Stimulated activated CD8-positive, alpha-beta memory T cell treated with anti-CD3 and anti-CD28 coated beads, Interleukin-15, amount 100 ng/mL, for 24 hours (primary cell): ENCODE results near the gene TSR3.
A peak's percentile ranks its signal among the peaks of the same experiment; 100 is the strongest.

Source experiments
- DNase-seq: peaks from one replicate; pipeline ENCODE4 v3.0.0-alpha.2; 2020; ENCODE audit warnings: low read depth

TSR3 gene

DNA sequence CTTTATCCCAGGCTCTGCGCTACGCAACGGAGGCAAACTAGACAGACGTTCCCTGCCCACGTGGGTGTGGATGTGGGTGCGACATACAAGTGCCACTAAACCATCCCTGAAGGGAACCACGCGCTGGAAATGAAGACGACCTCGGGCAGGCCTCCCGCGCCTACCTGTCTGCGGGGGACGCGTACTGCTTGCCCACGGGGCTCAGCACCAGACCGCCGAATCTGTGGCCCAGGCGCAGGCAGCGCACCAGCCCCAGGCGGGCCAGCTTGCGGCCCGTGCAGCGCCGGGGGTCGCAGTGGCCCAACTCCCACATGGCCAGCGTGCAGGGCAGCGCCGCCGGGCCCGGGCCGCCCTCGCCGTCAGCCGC is 480 bp downstream of the TSR3 start:
- DNase-seq, result no peak

GRCh38 chr16:1350691-1351090 is 987 bp downstream of the TSR3 start:
- no peak for DNase-seq

DNA sequence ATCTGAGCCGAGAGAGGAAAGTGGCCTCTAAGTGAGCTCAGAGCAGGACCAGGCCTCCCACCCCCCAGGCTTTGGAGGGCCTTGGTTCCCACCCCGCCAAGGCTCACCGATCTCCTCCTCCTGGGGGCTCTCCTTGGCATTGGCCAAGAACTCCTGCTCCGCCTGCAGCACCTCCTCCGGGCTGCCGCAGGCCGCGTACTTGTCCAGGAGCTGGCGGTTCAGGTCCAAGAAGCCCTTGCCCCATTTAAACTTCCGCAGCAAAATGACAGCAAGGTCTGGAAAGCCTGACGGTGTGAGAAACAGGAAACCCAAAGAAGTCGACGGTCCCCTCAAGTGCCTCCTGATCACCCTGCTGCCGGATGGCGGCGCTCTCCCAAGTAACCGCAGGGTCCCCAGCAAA is 1.7 kb downstream of the TSR3 start:
- no peak for DNase-seq

DNA sequence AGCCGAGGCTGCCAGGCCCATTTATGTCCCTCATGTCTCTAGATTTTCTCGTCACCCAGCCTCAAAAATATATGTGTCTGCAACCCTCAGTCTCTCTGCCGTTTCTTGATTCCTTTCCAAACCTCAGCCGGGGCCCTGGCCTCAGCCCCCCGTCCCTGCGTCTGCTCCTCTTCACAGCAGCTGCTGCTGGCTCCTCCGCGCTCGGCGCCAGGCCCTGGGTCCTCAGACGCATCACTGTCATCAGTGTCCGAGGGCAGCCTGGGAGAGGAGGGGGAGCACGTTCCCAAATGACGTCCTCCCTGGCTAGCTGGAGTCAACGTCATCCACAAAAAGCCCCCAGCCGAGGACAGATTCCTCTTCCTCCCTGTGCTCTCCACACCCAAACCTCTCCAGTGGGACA is 2.3 kb downstream of the TSR3 start:
- no peak for DNase-seq

- no peak for DNase-seq
Observed at GRCh38 chr16:1348926-1349325, 2.8 kb downstream of the TSR3 start.

- no peak for DNase-seq
Observed at GRCh38 chr16:1348441-1348840, 3.2 kb downstream of the TSR3 start.

DNA sequence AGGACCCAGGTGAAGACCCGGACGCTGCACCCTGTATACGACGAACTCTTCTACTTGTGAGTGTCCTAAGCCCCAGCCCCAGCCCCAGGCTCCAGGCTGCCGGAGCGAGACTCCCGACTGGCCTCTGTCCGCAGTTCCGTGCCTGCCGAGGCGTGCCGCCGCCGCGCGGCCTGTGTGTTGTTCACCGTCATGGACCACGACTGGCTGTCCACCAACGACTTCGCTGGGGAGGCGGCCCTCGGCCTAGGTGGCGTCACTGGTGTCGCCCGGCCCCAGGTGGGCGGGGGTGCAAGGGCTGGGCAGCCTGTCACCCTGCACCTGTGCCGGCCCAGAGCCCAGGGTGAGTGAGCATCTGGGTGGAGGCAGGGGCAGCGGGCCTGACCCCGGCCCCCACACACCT is 3.7 kb downstream of the TSR3 start:
- DNase-seq, result no peak

GRCh38 chr16:1347286-1347855 is 4.3 kb downstream of the TSR3 start:
- no peak for DNase-seq

DNA sequence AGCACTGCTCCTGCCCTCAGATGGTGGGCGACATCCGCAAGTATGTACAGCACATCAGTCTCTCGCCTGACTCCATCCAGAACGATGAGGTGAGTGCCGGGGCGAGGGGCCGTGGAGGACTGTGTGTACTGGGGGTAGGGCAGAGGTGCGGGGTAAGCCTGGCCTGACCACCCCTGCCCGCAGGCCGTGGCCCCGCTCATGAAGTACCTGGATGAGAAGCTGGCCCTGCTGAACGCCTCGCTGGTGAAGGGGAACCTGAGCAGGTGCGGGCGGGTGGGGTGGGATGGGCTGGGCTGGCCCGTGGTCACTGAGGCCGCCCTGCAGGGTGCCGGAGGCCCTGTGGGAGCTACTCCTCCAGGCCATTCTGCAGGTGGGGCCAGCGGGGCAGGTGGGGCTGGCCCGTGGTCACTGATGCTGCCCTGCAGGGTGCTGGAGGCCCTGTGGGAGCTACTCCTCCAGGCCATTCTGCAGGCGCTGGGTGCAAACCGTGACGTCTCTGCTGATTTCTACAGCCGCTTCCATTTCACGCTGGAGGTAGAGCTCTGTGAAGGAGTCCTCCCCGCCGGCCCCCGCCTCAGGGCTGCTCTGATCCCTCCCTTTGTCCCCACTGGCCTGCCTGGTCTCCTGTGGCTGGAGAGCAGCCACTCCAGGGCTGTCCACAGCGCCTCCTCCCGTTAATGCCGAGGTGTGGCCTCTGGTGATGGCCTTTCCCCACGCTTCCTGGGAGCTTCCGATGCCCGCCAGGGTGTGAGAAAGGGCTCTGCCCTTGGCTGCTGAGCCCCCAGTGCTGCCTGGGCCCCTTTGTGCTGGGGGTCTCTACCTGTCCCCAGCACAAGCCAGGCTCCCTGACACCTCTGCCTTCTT is 5.0 kb downstream of the TSR3 start:
- DNase-seq, result no peak

- DNase-seq, result no peak
Observed at GRCh38 chr16:1345651-1346421, 5.8 kb downstream of the TSR3 start.

GRCh38 chr16:1345087-1345486 is 6.6 kb downstream of the TSR3 start:
- no peak for DNase-seq

DNA sequence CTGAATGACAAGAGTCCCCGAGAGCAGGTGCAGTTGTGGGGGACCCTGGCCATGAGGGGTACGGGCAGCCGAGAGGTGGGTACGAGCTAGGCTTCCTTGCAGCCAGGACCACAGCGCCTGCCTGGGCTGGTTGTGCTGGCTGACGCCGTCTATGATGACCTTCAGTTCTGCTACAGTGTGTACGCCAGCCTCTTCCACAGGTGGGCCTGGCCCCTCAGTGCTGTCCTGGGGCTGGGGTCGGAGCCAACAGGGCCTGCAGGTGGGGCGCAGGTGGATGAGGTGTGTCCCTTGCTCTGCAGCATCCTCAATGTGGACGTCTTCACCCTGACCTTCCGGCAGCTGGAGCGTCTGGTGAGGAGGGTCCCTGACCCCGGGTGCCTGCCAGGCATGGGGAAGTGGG is 7.2 kb downstream of the TSR3 start:
- DNase-seq, result no peak

- no peak for DNase-seq
Observed at GRCh38 chr16:1343428-1344242, 8.0 kb downstream of the TSR3 start.

DNA sequence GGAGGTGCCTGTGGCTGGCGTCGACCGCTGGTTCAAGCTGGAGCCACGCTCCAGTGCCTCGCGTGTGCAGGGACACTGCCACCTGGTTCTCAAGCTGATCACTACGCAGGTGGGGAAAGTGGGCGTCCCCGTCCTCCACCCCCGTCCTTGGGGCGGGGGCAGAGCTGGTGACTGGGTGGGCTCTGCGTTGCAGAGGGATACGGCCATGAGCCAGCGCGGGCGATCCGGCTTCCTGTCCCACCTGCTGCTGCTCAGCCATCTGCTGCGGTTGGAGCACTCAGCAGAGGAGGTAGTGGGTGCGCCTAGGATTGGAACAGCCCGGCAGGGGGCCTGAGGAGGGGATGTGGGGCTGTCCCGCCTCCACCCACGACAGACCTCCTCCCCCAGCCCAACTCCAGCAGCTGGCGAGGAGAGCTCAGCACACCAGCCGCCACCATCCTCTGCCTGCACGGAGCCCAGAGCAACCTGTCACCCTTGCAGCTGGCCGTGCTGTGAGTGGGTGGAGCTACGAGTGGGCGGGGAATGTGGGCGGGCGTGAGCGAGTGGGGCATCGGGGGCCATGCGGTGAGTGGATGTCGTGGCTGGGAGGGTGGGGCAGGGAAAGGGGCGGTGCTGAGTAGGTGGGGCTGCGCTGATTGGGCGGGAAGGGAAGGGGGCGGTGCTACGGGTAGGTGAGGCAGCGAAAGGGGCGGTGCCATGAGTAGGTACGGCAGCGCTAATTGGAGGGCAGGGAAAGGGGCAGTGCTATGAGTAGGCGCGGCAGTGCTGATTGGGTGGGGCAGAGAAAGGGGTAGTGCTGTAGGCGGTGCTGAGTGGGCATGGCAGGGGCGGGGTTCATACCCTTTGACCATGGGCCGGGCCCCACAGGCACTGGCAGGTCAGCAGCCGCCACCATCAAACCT is 8.9 kb downstream of the TSR3 start:
- DNase-seq, result peak; percentile 78

- DNase-seq, result no peak
Observed at GRCh38 chr16:1341495-1342420, 9.9 kb downstream of the TSR3 start.

GRCh38 chr16:1340730-1341494 is 10.8 kb downstream of the TSR3 start:
- DNase-seq, result no peak

DNA sequence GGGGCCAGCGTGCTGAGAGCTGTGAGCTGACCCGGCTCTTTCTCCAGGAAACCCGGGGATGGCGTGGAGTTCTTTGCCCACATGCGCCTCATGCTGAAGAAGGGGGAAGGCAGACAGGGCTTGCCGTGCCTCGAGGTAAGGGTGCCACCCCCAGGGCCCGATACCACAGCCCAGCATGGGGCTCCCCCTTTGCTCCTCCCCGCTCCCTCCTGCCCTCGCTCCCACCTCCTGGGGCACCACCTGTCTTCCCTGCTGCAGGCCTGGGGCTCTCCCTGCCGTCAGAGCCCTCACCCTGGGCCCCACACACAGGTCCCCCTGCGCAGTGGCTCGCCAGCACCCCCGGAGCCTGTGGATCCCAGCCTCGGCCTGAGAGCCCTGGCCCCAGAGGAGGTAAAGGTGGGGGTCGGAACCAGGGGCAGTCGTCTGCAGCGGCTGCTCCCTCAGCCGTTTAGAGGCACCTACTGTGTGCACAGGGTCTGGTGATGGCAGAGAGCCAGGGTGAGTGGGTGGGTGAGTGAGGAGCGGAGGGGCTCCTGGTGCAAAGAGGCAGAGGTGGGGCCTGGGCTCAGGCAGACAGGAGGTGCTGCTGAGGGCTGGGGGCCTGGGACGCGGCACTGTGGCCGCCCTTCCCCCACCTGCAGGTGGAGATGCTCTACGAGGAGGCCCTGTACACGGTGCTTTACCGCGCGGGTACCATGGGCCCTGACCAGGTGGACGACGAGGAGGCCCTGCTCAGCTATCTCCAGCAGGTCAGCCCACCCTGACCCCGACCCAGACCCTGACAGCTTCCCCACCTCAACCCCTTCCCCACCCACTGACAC is 12.6 kb downstream of the TSR3 start:
- DNase-seq, result no peak

DNA sequence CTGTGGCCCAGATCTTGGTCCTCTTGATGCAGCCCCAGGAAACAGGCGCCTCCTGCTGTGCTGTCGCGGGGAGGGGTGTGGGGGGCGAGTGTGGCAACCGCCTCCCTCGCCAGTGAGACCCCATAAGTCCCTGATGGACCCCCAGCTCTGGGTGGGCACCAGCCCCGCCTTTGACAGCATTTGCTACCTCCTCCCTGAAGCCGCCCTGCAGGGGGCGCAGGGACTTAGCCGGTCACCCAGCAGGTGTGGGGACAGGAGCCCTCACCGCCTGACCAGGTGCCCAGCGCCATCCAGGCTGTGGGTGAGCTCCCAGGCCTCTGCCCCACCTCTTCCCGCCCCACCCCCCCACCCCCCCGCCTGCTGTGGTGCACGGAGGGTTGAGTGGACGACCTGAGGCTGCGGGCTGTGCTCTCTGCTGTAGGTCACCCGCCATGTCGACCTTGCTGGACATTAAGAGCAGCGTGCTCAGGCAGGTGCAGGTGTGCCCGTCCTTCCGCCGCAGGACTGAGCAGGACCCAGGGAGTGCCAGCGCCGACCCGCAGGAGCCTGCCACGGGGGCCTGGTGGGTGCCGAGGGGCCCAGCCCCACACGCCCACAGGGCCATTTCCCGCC is 13.5 kb downstream of the TSR3 start:
- no peak for DNase-seq
